PC-9 (cell line): Measurements from ENCODE around the gene CS. TPM values are rescaled to one million over a fixed set of nuclear protein-coding genes. Genes with fewer than 3 reads are reported as not detected.

Experiments
- BruUV-seq: library from RNA; stranded (reverse); fragments of 400-500 nt; replicated peaks from 2 replicates; lab custom pipeline; 2021; lab: Mats Ljungman, UMichigan
- CTCF ChIA-PET: fragments of 300-600 bp; sonication (Branson Sonifier 250); formaldehyde crosslinking; loops from one replicate; lab custom pipeline; 2022; ENCODE audit warnings: antibody characterized with exemption; lab: Charles Lee
- POLR2A ChIA-PET: fragments of 300-600 bp; sonication (Branson Sonifier 250); formaldehyde crosslinking; loops from one replicate; lab custom pipeline; 2022; ENCODE audit warnings: antibody characterized with exemption; ENCODE audit not compliant: unreplicated experiment; lab: Charles Lee
- DNase-seq, 2 experiments: peaks; one replicate each; pipeline versions ENCODE4 v3.0.0 to v3.0.0-alpha.2; 2015 to 2022; ENCODE audit warnings: mixed read lengths in 1 of 2
- H2AFZ ChIP-seq: fragments of 200-600 bp; sonication (generic); 2 replicates; pipeline ENCODE4 v1.8.1; 2017; ENCODE audit warnings: antibody characterized with exemption
- H3F3A ChIP-seq: fragments of 200-600 bp; sonication (generic); 2 replicates; pipeline ENCODE4 v1.8.1; 2017; ENCODE audit warnings: antibody characterized with exemption, mild to moderate bottlenecking, low read depth; ENCODE audit not compliant: insufficient read depth
- H3K27ac ChIP-seq: fragments of 200-600 bp; sonication (generic); 2 replicates; pipeline ENCODE4 v1.6.1; 2016; ENCODE audit warnings: mixed run types
- H3K27me3 ChIP-seq: fragments of 200-600 bp; sonication (generic); 2 replicates; pipeline ENCODE4 v1.6.1; 2016; ENCODE audit warnings: low read depth, mixed run types; ENCODE audit not compliant: insufficient read depth
- H3K36me3 ChIP-seq: fragments of 200-600 bp; sonication (generic); 2 replicates; pipeline ENCODE4 v1.6.1; 2016; ENCODE audit warnings: low read depth, mixed run types
- H3K4me1 ChIP-seq: fragments of 200-600 bp; sonication (generic); replicated peaks from 2 replicates; pipeline ENCODE4 v1.6.1; 2016; ENCODE audit warnings: mixed run types; ENCODE audit not compliant: insufficient read depth
- H3K4me2 ChIP-seq: fragments of 200-600 bp; sonication (generic); 2 replicates; pipeline ENCODE4 v1.6.1; 2017; ENCODE audit warnings: mixed run types
- H3K4me3 ChIP-seq: fragments of 200-600 bp; sonication (generic); 2 replicates; pipeline ENCODE4 v1.6.1; 2016; ENCODE audit warnings: mixed run types
- H3K79me2 ChIP-seq: fragments of 200-600 bp; sonication (generic); 2 replicates; pipeline ENCODE4 v1.6.1; 2017; ENCODE audit warnings: low read depth, mixed run types
- H3K9me2 ChIP-seq: fragments of 200-600 bp; sonication (generic); 2 replicates; pipeline ENCODE4 v1.8.1; 2017; ENCODE audit warnings: mild to moderate bottlenecking; ENCODE audit not compliant: insufficient read depth
- H3K9me3 ChIP-seq: fragments of 200-600 bp; sonication (generic); 2 replicates; pipeline ENCODE4 v1.8.1; 2016; ENCODE audit warnings: low read depth; ENCODE audit not compliant: insufficient read depth
- H4K20me1 ChIP-seq: fragments of 200-600 bp; sonication (generic); 2 replicates; pipeline ENCODE4 v1.8.1; 2017; ENCODE audit not compliant: insufficient read depth
- EZH2 ChIP-seq: fragments of 200-600 bp; sonication (generic); IDR thresholded peaks from 2 replicates; pipeline ENCODE4 v1.8.0; 2017; ENCODE audit warnings: antibody characterized with exemption, low read depth
- intact Hi-C: fragments of 100-400 bp; cut with micrococcal nuclease; formaldehyde crosslinking; loops from one replicate; pipeline ENCODE4 v1.10.0; 2022; ENCODE audit not compliant: unreplicated experiment
- total RNA-seq: library from RNA; stranded (reverse); gene quantifications from 2 replicates; pipeline ENCODE4 v1.2.3, GENCODE V29; 2021
- TF ChIP-seq, protein P1 (sequence below): fragments of 200-600 bp; sonication (generic); conservative IDR thresholded peaks from 2 replicates; pipeline ENCODE4 v1.6.1; 2017; ENCODE audit warnings: mixed run types, antibody characterized with exemption, mild to moderate bottlenecking, moderate library complexity

Gene CS
- total RNA-seq, 1 experiment from 2014 or later, result 205 TPM

- Histone ChIP-seq H3K27ac (peak overlapping the region; percentile 42), H3K4me1 (peaks cover 36% of the 10 kb centered on the region), H2AFZ (no peak overlapping the region), H3K9me2 (no peaks in the 10 kb centered on the region; the same call in 1 of the 2 replicates), H3F3A (peaks cover 20% of the 10 kb centered on the region; the same call in 1 of the 2 replicates), H3K36me3 (0 out of 2 replicates have a peak, but pooled peaks cover 4% of the 10 kb centered on the region), H3K9me3 (no peaks in the 10 kb centered on the region), H3K27me3 (no peaks in the 10 kb centered on the region), H3K4me2 (peak overlapping the region; percentile 37; the same call in 1 of the 2 replicates), H4K20me1 (peaks cover 6% of the 10 kb centered on the region), H3K79me2 (peaks cover 12% of the 10 kb centered on the region), H3K4me3 (no peak overlapping the region)
- TF ChIP-seq, protein P1, sequence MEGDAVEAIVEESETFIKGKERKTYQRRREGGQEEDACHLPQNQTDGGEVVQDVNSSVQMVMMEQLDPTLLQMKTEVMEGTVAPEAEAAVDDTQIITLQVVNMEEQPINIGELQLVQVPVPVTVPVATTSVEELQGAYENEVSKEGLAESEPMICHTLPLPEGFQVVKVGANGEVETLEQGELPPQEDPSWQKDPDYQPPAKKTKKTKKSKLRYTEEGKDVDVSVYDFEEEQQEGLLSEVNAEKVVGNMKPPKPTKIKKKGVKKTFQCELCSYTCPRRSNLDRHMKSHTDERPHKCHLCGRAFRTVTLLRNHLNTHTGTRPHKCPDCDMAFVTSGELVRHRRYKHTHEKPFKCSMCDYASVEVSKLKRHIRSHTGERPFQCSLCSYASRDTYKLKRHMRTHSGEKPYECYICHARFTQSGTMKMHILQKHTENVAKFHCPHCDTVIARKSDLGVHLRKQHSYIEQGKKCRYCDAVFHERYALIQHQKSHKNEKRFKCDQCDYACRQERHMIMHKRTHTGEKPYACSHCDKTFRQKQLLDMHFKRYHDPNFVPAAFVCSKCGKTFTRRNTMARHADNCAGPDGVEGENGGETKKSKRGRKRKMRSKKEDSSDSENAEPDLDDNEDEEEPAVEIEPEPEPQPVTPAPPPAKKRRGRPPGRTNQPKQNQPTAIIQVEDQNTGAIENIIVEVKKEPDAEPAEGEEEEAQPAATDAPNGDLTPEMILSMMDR, result no peak
- TF ChIP-seq EZH2, result no peak
- BruUV-seq, result no TSS peak
- DNase-seq, result peak; percentile 55 to 76
- POLR2A ChIA-PET, result interaction anchor here (0.7 kb wide), 1 partner anchor 211 kb away, joined by 4 read pairs; no protein-coding TSS in a partner anchor
- CTCF ChIA-PET, result no interaction called here
- intact Hi-C loops, result no loop called here
These were observed 38.5 kb downstream of the CS start for GRCh38 chr12:56261503-56262232.

GRCh38 chr12:56260921-56261320 lies 39.2 kb downstream of the CS start:
- Histone ChIP-seq H3K36me3 (0 out of 2 replicates have a peak, but pooled peaks cover 6% of the 10 kb centered on the region), H3K27ac (no peak overlapping the region), H4K20me1 (peaks cover 14% of the 10 kb centered on the region), H3K9me3 (no peaks in the 10 kb centered on the region), H3K4me1 (peaks cover 36% of the 10 kb centered on the region), H2AFZ (no peak overlapping the region), H3K4me3 (no peak overlapping the region), H3F3A (peaks cover 20% of the 10 kb centered on the region; the same call in 1 of the 2 replicates), H3K4me2 (no peak overlapping the region), H3K9me2 (no peaks in the 10 kb centered on the region; the same call in 1 of the 2 replicates), H3K79me2 (peaks cover 20% of the 10 kb centered on the region), H3K27me3 (no peaks in the 10 kb centered on the region)
- DNase-seq, result no peak
- BruUV-seq, result no TSS peak
- ChIA-PET CTCF (no interaction called here), POLR2A (no interaction called here)
- intact Hi-C loops, result no loop called here
- TF ChIP-seq, protein P1, result no peak
- no peak for TF ChIP-seq EZH2

- no peak for DNase-seq
- Histone ChIP-seq H3F3A (peaks cover 20% of the 10 kb centered on the region; the same call in 1 of the 2 replicates), H3K4me2 (no peak overlapping the region), H3K4me3 (no peak overlapping the region), H3K27me3 (no peaks in the 10 kb centered on the region), H2AFZ (no peak overlapping the region), H3K36me3 (peaks cover 10% of the 10 kb centered on the region; the same call in 1 of the 2 replicates), H3K79me2 (peaks cover 25% of the 10 kb centered on the region), H4K20me1 (peaks cover 19% of the 10 kb centered on the region), H3K27ac (no peak overlapping the region), H3K4me1 (peaks cover 31% of the 10 kb centered on the region), H3K9me2 (no peaks in the 10 kb centered on the region; the same call in 1 of the 2 replicates), H3K9me3 (no peaks in the 10 kb centered on the region)
- POLR2A ChIA-PET, result no interaction called here
- TF ChIP-seq EZH2, result no peak
- intact Hi-C loops, result no loop called here
- no TSS peak for BruUV-seq
- CTCF ChIA-PET, result interaction anchor here (0.6 kb wide), 1 partner anchor 70 kb away, joined by 9 read pairs; no protein-coding TSS in a partner anchor
These were observed 39.8 kb downstream of the CS start for GRCh38 chr12:56260380-56260779.
